HG03457 (cell line): ENCODE measurements around the gene TOMM20L.
"Not testable (repeated sequence)": the region's sequence is repeated elsewhere in the genome, so short reads cannot be mapped to it uniquely, and the experiment has no call there.

ENCODE experiments used
- ATAC-seq: cut with Tn5 transposase; IDR thresholded peaks from one replicate; pipeline ENCODE4 v1.9.1; 2021; ENCODE audit warnings: moderate number of reproducible peaks; ENCODE audit not compliant: unreplicated experiment

The TOMM20L gene

GRCh38 chr14:58395812-58396788 is at the start of gene TOMM20L:
TSS of gene TOMM20L (plus strand) at chr14:58395930. CDS start at chr14:58395958, 28 bp downstream.
- ATAC-seq: peak; percentile 85

GRCh38 chr14:58353516-58354299 is 42.0 kb upstream of the TOMM20L start:
- ATAC-seq: no peak

DNA sequence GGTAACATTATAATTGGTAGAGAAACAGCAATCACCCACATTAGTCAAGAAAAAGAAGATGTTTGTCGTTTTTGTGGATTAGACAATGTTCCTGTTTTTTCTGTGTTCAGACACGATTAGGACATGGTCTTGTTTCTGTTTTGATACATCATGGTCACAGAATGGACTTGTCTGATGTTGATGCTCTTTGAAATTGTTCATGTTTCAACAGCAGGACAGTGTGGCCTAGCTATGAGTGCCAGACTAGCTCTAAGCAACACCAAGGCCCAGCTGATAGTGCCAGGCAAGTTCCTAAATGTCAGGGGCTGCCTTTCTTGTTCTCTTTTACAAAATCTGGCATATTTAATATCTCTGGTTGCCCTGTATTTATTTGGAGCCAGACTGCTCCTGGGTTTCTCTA is 40.9 kb upstream of the TOMM20L start:
- ATAC-seq: no peak

GRCh38 chr14:58356268-58356667 is 39.5 kb upstream of the TOMM20L start:
- ATAC-seq: no peak

GRCh38 chr14:58362272-58362671 is 33.5 kb upstream of the TOMM20L start:
- not testable (repeated sequence) for ATAC-seq

DNA sequence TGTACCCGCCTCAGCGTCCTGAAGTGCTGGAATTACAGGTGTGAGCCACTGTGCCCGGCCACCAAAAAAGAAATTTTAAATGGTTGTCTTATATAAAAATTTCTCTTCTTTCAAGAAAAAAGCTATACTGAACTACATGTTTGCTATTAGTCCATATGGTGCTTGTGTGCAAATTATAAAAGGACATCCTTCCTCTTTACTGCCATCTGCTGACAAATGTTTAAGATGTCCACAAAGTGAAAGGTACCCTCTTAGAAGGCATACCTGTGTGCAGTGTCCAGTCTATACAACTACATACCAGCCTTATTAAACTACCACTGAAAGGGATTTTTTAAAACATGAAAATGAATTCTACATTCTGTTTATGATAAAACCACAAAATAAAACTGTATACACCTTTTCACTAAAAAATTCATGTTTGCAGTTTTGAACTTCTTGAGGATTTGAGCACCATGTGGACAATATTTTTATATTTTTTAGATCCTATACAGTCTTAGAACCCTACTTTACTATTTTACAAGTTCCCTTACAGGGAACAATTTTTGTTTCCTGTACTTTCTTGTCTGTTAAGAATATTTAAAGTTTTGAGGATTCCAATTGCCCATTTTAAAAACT is 32.8 kb upstream of the TOMM20L start:
- ATAC-seq: no peak

- ATAC-seq: no peak
These were observed 31.4 kb upstream of the TOMM20L start for GRCh38 chr14:58364316-58364715.

GRCh38 chr14:58367296-58367695 is 28.4 kb upstream of the TOMM20L start:
- ATAC-seq: no peak

- no peak for ATAC-seq
These were observed 26.8 kb upstream of the TOMM20L start for GRCh38 chr14:58368956-58369355.

GRCh38 chr14:58376791-58377190 is 18.9 kb upstream of the TOMM20L start:
- no peak for ATAC-seq

DNA sequence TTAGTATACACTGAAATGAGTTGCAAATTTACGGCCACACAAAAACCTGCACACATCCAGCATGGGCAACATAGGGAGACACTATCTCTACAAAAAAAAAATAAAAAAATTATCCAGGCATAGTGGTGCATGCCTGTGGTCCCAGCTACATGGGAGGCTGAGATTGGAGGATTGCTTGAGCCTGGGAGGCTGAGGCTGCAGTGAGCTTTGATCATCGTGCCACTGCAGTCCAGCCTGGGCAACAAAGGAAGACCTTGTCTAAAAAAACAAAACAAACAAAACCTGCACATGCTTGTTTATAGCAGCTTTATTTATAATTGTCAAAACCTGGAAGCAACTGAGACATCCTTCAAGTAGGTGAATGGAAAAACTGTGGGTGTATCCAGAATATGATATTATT is 4.9 kb upstream of the TOMM20L start:
- ATAC-seq: no peak

DNA sequence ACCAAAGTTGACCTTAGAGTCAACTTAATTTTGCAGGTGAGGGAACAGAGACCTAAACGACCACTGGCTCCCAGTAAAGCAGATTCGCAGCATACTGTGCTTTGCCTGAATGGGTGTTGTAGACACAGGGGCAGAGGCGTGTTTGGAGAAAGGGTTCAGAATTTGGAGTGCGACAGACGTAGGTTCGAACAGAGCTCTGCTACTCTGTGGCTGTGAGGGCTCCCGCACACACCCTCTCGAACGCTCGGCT is 243 bp upstream of the TOMM20L start:
- ATAC-seq: no peak

GRCh38 chr14:58397156-58397555 is 1.4 kb downstream of the TOMM20L start:
- no peak for ATAC-seq

- no peak for ATAC-seq
These were observed 2.8 kb downstream of the TOMM20L start for GRCh38 chr14:58398495-58398894.

DNA sequence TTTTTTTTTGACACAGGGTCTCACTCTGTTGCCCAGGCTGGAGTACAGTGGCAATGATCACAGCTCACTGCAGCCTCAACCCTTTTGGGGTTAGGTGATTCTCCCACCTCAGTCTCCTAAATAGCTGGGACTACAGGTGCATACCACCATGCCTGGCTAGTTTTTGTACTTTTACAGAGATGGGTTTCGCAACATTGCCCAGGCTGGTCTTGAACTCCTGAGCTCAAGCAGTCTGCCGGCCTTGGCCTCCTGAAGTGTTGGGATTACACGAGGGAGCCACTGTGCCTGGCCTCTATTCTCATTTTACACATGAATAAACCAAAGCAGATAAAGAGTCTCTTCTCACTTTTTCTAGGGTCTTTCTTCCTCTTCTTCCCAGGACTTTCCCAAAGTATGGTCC is 3.2 kb downstream of the TOMM20L start:
- ATAC-seq: no peak

DNA sequence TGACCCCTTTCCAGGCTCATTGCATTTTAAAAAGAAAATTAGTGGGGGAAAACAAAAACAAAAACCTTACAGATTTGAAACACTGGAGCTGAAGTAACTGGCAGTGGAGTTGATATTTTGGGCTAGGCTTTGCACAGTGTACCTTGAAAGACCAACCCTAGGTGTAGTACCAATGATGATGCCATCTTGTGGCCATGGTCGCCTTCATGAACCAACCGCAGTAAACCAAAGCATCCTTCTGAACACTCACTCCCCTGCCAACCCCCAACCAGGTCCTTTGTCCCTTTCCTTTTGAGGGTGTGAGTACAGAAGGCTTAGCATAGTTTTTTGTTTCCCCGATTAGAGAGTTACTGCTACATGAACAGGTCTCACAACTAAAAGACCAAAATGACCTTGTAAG is 5.9 kb downstream of the TOMM20L start:
- ATAC-seq: no peak

DNA sequence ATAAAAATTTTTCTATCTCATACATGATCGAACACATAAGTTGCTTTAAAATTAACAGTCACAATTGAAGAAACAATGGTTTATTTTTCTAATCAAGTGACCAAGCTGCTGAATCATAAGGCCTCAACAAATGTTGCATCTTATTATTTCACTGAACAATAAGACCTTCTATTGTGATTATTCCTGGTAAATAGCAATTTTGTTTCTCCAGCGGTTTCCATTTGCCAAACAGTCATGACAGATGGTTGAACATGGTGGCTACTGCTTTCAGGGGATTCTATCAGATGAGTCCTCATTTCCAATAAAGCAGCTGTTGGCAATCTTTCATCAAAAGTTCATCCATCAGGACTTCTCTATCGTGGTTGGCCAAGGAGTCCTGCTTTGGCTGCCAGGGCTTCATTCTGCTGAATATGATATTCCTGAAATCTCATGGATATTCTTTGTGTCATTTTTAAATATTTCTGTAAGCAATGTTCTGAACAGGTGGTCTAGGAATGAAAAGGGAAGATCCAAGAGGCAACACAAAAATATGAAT is 13.0 kb downstream of the TOMM20L start:
- no peak for ATAC-seq

- ATAC-seq: no peak
These were observed 19.1 kb downstream of the TOMM20L start for GRCh38 chr14:58414845-58415244.

GRCh38 chr14:58415636-58416547 is 20.2 kb downstream of the TOMM20L start:
- no peak for ATAC-seq

- ATAC-seq: not testable (repeated sequence)
These were observed 21.2 kb downstream of the TOMM20L start for GRCh38 chr14:58416934-58417333.
